Loucy (cell line): ENCODE data around the gene KY.

Source experiments
- H2AFZ ChIP-seq: fragments of 200-600 bp; sonication (generic); 2 replicates; pipeline ENCODE4 v1.6.0; 2016; ENCODE audit warnings: antibody characterized with exemption, mild to moderate bottlenecking, low read length, moderate library complexity
- H3F3A ChIP-seq: fragments of 200-600 bp; 2 replicates; pipeline ENCODE4 v1.6.0; 2016; ENCODE audit warnings: antibody characterized with exemption, low read depth, mild to moderate bottlenecking
- H3K27me3 ChIP-seq: fragments of 200-600 bp; sonication (generic); 2 replicates; pipeline ENCODE4 v1.6.1; 2014; ENCODE audit warnings: low read length, mild to moderate bottlenecking; ENCODE audit not compliant: insufficient read depth, poor library complexity, severe bottlenecking
- H3K36me3 ChIP-seq: fragments of 200-600 bp; sonication (generic); 2 replicates; pipeline ENCODE4 v1.6.1; 2016; ENCODE audit warnings: low read length; ENCODE audit not compliant: insufficient read depth
- H3K4me1 ChIP-seq: fragments of 200-600 bp; sonication (generic); 2 replicates; pipeline ENCODE4 v1.5.1; 2014; ENCODE audit warnings: low read length, mild to moderate bottlenecking; ENCODE audit not compliant: insufficient read depth, poor library complexity, severe bottlenecking
- H3K4me2 ChIP-seq: fragments of 200-600 bp; sonication (generic); 2 replicates; pipeline ENCODE4 v1.6.0; 2014; ENCODE audit warnings: antibody characterized with exemption, low read length, low read depth, mild to moderate bottlenecking; ENCODE audit not compliant: poor library complexity, severe bottlenecking
- H3K4me3 ChIP-seq: fragments of 200-600 bp; sonication (generic); 2 replicates; pipeline ENCODE4 v1.5.1; 2014; ENCODE audit warnings: low read length, mild to moderate bottlenecking, mixed read lengths; ENCODE audit not compliant: poor library complexity, severe bottlenecking
- H3K79me2 ChIP-seq: fragments of 200-600 bp; sonication (generic); 2 replicates; pipeline ENCODE4 v1.6.1; 2014; ENCODE audit warnings: low read length; ENCODE audit not compliant: insufficient read depth
- H3K9ac ChIP-seq: fragments of 200-600 bp; sonication (generic); 2 replicates; pipeline ENCODE4 v1.6.0; 2014; ENCODE audit warnings: mild to moderate bottlenecking, low read depth, low read length, moderate library complexity; ENCODE audit not compliant: poor library complexity, severe bottlenecking
- H3K9me2 ChIP-seq: fragments of 200-600 bp; sonication (generic); replicated peaks from 2 replicates; pipeline ENCODE4 v1.6.1; 2016; ENCODE audit warnings: low read depth, low read length, mixed read lengths
- H3K9me3 ChIP-seq: fragments of 200-600 bp; sonication (generic); 2 replicates; pipeline ENCODE4 v1.6.1; 2014; ENCODE audit warnings: mild to moderate bottlenecking, antibody characterized with exemption, low read length, low read depth; ENCODE audit not compliant: insufficient read depth
- H4K20me1 ChIP-seq: fragments of 200-600 bp; sonication (generic); 2 replicates; pipeline ENCODE4 v1.6.0; 2014; ENCODE audit warnings: antibody characterized with exemption, low read length, mild to moderate bottlenecking; ENCODE audit not compliant: insufficient read depth, poor library complexity, severe bottlenecking
- EZH2phosphoT487 ChIP-seq: fragments of 200-600 bp; IDR thresholded peaks from 2 replicates; pipeline ENCODE4 v1.6.1; 2018; ENCODE audit warnings: antibody characterized with exemption, mild to moderate bottlenecking, moderate library complexity, borderline replicate concordance
- TF ChIP-seq, protein P1 (sequence below): fragments of 200-600 bp; sonication (generic); conservative IDR thresholded peaks from 2 replicates; pipeline ENCODE4 v1.5.1; 2014; ENCODE audit warnings: mild to moderate bottlenecking, antibody characterized with exemption, low read length

Gene KY

DNA sequence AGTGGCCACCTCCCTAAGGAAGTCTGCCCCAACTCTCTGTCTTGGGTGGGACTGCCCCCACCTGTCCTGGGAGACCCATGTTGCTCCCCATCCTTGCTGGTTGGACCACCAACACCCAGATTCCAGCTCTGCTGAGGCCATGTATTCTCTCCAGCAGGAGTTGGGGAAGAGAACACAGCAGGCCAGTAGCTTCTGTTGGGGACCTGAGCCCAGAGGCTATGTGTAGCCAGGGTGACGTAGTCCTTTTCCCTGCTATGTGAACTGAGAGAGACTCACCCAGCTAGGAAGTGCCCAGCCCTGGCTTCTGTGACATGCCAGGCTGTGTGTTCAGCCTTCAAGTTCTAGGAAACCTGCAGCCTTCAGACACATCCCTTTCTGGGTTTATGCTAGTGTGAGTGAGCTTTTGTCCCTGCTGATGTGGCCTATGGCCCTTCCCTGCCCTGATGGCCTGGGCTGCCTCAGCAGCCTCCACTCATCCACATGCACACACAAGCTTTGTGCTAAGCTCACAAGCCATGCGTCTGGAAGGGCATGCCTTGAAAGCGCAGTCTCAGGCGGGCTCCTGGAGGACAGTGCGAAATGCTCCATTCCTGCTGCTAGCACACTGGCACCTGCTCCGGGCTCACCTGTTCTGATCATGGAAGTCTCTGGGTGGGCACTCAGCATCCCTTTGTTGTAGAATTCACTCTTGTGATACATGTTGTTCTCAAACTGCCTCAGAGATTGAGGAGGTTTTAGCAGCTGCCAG, 42.6 kb downstream of the KY start:
- no peaks in the 10 kb centered on the region for H4K20me1 ChIP-seq
- H3K4me1 ChIP-seq = peaks cover 7% of the 10 kb centered on the region
- no peaks in the 10 kb centered on the region for H3K9me2 ChIP-seq
- no peaks in the 10 kb centered on the region for H3K36me3 ChIP-seq
- H2AFZ ChIP-seq = no peak overlapping the region
- H3K79me2 ChIP-seq = no peaks in the 10 kb centered on the region
- H3K27me3 ChIP-seq = no peaks in the 10 kb centered on the region
- H3K4me2 ChIP-seq = no peak overlapping the region
- no peak for TF ChIP-seq EZH2phosphoT487
- TF ChIP-seq, protein P1, sequence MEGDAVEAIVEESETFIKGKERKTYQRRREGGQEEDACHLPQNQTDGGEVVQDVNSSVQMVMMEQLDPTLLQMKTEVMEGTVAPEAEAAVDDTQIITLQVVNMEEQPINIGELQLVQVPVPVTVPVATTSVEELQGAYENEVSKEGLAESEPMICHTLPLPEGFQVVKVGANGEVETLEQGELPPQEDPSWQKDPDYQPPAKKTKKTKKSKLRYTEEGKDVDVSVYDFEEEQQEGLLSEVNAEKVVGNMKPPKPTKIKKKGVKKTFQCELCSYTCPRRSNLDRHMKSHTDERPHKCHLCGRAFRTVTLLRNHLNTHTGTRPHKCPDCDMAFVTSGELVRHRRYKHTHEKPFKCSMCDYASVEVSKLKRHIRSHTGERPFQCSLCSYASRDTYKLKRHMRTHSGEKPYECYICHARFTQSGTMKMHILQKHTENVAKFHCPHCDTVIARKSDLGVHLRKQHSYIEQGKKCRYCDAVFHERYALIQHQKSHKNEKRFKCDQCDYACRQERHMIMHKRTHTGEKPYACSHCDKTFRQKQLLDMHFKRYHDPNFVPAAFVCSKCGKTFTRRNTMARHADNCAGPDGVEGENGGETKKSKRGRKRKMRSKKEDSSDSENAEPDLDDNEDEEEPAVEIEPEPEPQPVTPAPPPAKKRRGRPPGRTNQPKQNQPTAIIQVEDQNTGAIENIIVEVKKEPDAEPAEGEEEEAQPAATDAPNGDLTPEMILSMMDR = no peak
- H3K9me3 ChIP-seq = no peaks in the 10 kb centered on the region
- H3K4me3 ChIP-seq = no peak overlapping the region
- H3F3A ChIP-seq = no peaks in the 10 kb centered on the region
- no peak overlapping the region for H3K9ac ChIP-seq

DNA sequence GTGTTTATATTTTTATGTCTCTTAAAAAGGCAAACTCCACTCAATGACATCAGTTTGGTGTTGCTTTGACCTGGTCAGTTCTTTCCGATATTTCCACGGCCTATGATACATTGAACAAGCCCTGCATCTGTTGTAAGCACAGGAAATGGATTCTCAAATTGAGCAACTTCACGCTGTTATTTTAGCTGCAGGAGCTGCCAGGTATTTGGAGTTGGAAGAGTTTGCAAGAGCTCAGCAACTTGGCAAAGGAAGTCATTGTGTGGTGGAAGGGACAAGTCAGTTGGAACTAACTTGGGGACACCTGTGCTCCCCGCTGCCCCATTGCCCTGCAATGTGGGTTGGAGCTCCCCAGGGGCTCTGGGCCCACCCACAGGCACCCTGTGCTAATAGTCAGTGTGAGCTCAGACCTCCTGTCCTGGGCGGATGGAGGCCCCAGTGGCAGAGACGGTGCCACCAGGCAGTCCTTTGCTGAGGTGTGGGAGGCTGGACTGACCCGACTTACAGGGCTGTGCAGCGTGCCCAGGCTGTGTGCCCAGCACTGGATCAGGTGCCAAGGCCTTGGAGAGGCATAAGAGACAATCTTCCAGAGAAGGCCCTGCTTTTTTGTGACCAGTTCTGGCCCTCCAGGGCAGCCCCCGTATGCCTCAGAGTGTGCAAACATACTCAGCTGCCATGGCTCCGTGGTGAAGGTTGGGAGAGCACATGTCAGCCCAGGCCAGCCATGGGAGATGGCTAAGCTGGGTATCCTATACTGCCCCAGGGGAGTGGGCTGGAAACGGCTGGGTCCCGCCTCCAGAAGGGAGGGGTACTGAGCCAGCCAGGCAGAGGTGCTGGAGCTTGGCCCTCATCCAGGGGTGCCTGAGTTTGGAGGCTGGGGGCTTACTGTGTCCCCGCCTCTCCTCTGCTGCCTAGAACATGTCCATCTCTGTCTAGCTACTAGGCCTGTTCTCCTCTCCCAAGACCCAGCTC, 43.5 kb downstream of the KY start:
- Histone ChIP-seq H3K36me3 (no peaks in the 10 kb centered on the region), H3K4me1 (peaks cover 7% of the 10 kb centered on the region), H3K27me3 (no peaks in the 10 kb centered on the region)

More for the DNA sequence above, 43.5 kb downstream of the KY start:
- H3K9ac ChIP-seq = no peak overlapping the region
- H3K79me2 ChIP-seq = no peaks in the 10 kb centered on the region
- no peaks in the 10 kb centered on the region for H4K20me1 ChIP-seq
- H2AFZ ChIP-seq = no peak overlapping the region
- H3F3A ChIP-seq = no peaks in the 10 kb centered on the region
- TF ChIP-seq, protein P1 = no peak
- TF ChIP-seq EZH2phosphoT487 = no peak
- no peak overlapping the region for H3K4me3 ChIP-seq
- no peaks in the 10 kb centered on the region for H3K9me3 ChIP-seq
- H3K9me2 ChIP-seq = no peaks in the 10 kb centered on the region
- H3K4me2 ChIP-seq = no peak overlapping the region
